ENCODE results near the gene TMEM178B. TPM values are rescaled to one million over a fixed set of nuclear protein-coding genes. Genes with fewer than 3 reads are reported as not detected.

TMEM178B gene
- total RNA-seq, 3 donors from 2014 or later (not counting 1 experiment from before 2014, with no cell fraction given), result not detected

DNA sequence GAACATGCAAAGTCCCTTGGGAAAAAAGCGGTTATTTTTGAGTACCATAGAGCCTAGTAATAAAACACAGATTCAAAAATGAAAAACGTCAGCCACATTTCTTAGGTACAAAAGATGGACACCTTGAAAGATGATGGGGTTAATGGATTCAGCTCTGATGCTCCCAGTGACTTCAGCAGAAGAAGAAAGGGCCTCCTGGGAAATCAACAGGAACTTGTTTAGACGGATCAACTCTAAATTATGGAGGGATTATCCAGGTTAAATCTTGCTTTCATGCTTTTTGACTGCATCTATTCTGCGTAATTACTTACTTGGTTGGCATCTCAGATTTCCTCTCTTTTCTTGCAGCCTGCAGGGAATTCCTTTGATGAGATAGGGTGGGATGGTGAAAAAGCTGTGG, 82.5 kb downstream of the TMEM178B start:
- no peaks in the 10 kb centered on the region for H3K9me3 Mint-ChIP-seq
- 74% methylated on average over 4 of the region's 4 CpGs for WGBS (ENCODE audit: insufficient coverage)
- no peak overlapping the region for H3K27ac Mint-ChIP-seq
- Histone ChIP-seq H3K36me3 (ENCODE audit: control insufficient read depth, insufficient read depth, low read length) (no peaks in the 10 kb centered on the region), H3K27ac (ENCODE audit: low read length) (no peak overlapping the region), H3K4me3 (ENCODE audit: low read length) (no peak overlapping the region), H3K4me1 (ENCODE audit: control insufficient read depth, insufficient read depth, low read length) (no peaks in the 10 kb centered on the region), H3K27me3 (ENCODE audit: control insufficient read depth, insufficient read depth, low read length) (no peaks in the 10 kb centered on the region), H3K9me3 (ENCODE audit: control insufficient read depth, insufficient read depth, low read length) (no peaks in the 10 kb centered on the region)
- H3K27me3 Mint-ChIP-seq (ENCODE audit: low read depth in 2 of 2), result peaks cover 4 to 14% of the 10 kb centered on the region in 2 donors
- TF ChIP-seq CTCF (IDR thresholded peaks at IDR 0.05), result no peak
- DNase-seq (no peak), ATAC-seq (no peak)
- H3K36me3 Mint-ChIP-seq, result no peaks in the 10 kb centered on the region
- no peaks in the 10 kb centered on the region for H3K4me1 Mint-ChIP-seq
- intact Hi-C loops (cut with micrococcal nuclease), result no loop called here
- no peak overlapping the region for H3K4me3 Mint-ChIP-seq

DNA sequence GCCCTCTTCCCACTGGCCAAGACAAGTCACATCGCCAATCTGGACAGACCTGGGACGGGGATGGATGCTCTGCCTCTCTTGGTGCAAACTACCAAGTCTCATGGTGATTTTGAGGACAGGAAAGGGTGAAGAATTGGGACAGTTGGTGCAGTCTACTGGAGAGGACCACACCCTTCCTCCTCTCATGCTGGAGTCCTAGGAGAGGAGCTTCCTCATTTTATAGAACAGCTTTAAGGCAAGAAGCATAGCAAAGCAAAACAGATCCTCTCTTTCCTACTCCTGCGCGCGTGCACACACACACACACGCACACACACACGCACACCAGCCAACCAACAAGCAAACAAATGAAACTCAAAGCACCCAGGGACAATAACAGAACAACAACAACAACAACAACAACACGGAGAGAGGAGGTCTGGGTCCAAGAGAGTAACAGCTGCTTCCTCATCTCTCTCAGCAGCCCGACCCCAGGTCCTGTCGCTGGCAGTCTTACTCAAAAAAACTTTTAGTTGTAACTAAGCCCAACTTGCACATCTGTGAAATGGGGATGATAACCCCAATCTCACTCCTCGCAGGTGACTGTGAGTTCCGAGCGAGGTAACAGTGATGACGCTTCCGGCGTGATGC, 83.4 kb downstream of the TMEM178B start:
- intact Hi-C loops (cut with micrococcal nuclease), result no loop called here
- no peaks in the 10 kb centered on the region for H3K4me1 Mint-ChIP-seq
- H3K36me3 ChIP-seq (ENCODE audit: control insufficient read depth, insufficient read depth, low read length), result no peaks in the 10 kb centered on the region
- H3K36me3 Mint-ChIP-seq, result no peaks in the 10 kb centered on the region
- no peaks in the 10 kb centered on the region for H3K9me3 Mint-ChIP-seq
- 79% methylated on average over 16 of the region's 16 CpGs for WGBS (ENCODE audit: insufficient coverage)
- no peak for TF ChIP-seq CTCF (IDR thresholded peaks at IDR 0.05)
- no peak overlapping the region for H3K27ac Mint-ChIP-seq
- no peak overlapping the region for H3K4me3 ChIP-seq (ENCODE audit: low read length)
- no peak for DNase-seq
- no peak overlapping the region for H3K4me3 Mint-ChIP-seq
- no peaks in the 10 kb centered on the region for H3K27me3 ChIP-seq (ENCODE audit: control insufficient read depth, insufficient read depth, low read length)
- H3K27ac ChIP-seq (ENCODE audit: low read length), result no peak overlapping the region
- peaks cover 4 to 14% of the 10 kb centered on the region in 2 donors for H3K27me3 Mint-ChIP-seq (ENCODE audit: low read depth in 2 of 2)
- no peaks in the 10 kb centered on the region for H3K4me1 ChIP-seq (ENCODE audit: control insufficient read depth, insufficient read depth, low read length)
- ATAC-seq, result no peak
- H3K9me3 ChIP-seq (ENCODE audit: control insufficient read depth, insufficient read depth, low read length), result no peaks in the 10 kb centered on the region

DNA sequence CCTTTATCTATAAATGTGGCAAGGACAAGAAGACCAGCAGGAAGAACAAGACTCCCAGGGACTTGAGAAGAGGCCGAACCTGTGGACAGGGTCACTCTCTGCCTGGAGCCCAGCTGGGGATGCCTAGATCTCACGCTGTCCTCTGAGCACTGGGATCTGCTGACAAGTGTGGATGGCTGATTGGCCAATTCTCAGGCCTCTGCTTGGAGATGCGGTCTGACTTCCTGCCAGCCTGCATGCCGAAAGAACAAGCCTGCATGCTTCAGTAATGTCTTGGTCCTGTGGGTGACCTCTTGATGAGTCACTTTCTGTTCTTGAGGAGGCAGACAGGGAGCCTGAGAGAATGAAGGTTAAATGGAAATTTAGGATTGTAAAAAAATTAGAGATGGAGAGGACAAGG, 84.7 kb downstream of the TMEM178B start:
- Histone ChIP-seq H3K36me3 (ENCODE audit: control insufficient read depth, insufficient read depth, low read length) (no peaks in the 10 kb centered on the region), H3K27ac (ENCODE audit: low read length) (no peak overlapping the region), H3K4me3 (ENCODE audit: low read length) (no peak overlapping the region), H3K27me3 (ENCODE audit: control insufficient read depth, insufficient read depth, low read length) (no peaks in the 10 kb centered on the region), H3K4me1 (ENCODE audit: control insufficient read depth, insufficient read depth, low read length) (no peaks in the 10 kb centered on the region), H3K9me3 (ENCODE audit: control insufficient read depth, insufficient read depth, low read length) (no peaks in the 10 kb centered on the region)
- no peak overlapping the region for H3K4me3 Mint-ChIP-seq
- DNase-seq, result no peak
- no peaks in the 10 kb centered on the region for H3K4me1 Mint-ChIP-seq
- peaks cover 4 to 14% of the 10 kb centered on the region in 2 donors for H3K27me3 Mint-ChIP-seq (ENCODE audit: low read depth in 2 of 2)
- ATAC-seq, result no peak
- intact Hi-C loops (cut with micrococcal nuclease), result no loop called here
- H3K36me3 Mint-ChIP-seq, result no peaks in the 10 kb centered on the region
- H3K9me3 Mint-ChIP-seq, result no peaks in the 10 kb centered on the region
- H3K27ac Mint-ChIP-seq, result no peak overlapping the region
- 75% methylated on average over 4 of the region's 4 CpGs for WGBS (ENCODE audit: insufficient coverage)
- TF ChIP-seq CTCF (IDR thresholded peaks at IDR 0.05), result no peak

Data from natural killer cell (primary cell).